Caco-2 (cell line): ENCODE results near the gene SLC16A3. TPM values are rescaled to one million over a fixed set of nuclear protein-coding genes. Genes with fewer than 3 reads are reported as not detected.

Source experiments
- BruUV-seq: library from RNA; stranded (reverse); fragments of 400-500 nt; replicated peaks from 2 replicates; lab custom pipeline; 2021; lab: Mats Ljungman, UMichigan
- CTCF ChIA-PET: fragments of 300-600 bp; sonication (Branson Sonifier 250); formaldehyde crosslinking; loops from one replicate; lab custom pipeline; 2022; ENCODE audit warnings: antibody characterized with exemption; lab: Charles Lee
- POLR2A ChIA-PET: fragments of 300-600 bp; sonication (Branson Sonifier 250); formaldehyde crosslinking; loops from one replicate; lab custom pipeline; 2022; ENCODE audit warnings: antibody characterized with exemption; lab: Charles Lee
- DNase-seq, 2 experiments: peaks; one replicate each; pipeline versions ENCODE4 v3.0.0 to v3.0.0-alpha.2; 2020 to 2022
- H3K27me3 ChIP-seq: replicated peaks from 2 replicates; pipeline ENCODE4 v1.6.0; 2011; ENCODE audit warnings: low read length; ENCODE audit not compliant: control insufficient read depth, insufficient read depth
- H3K36me3 ChIP-seq: 2 replicates; pipeline ENCODE4 v1.5.1; 2011; ENCODE audit warnings: low read length; ENCODE audit not compliant: control insufficient read depth, insufficient read depth
- H3K4me1 ChIP-seq: fragments of 250-450 bp; sonication (Bioruptor Pico); 2 replicates; pipeline ENCODE4 v1.5.1; 2020; ENCODE audit warnings: mild to moderate bottlenecking
- H3K4me3 ChIP-seq: 2 replicates; pipeline ENCODE4 v1.5.1; 2011; ENCODE audit warnings: low read depth, mild to moderate bottlenecking, control low read depth, low read length
- H3K9me3 ChIP-seq: fragments of 250-450 bp; sonication (Bioruptor Pico); 2 replicates; pipeline ENCODE4 v1.5.1; 2020; ENCODE audit warnings: mild to moderate bottlenecking, moderate library complexity
- H3K27ac Mint-ChIP-seq: one replicate; pipeline ENCODE4 v1.8.0; 2022; ENCODE audit warnings: mixed read lengths; ENCODE audit not compliant: unreplicated experiment
- H3K27me3 Mint-ChIP-seq: one replicate; pipeline ENCODE4 v1.8.0; 2022; ENCODE audit warnings: mixed read lengths; ENCODE audit not compliant: insufficient read depth, unreplicated experiment
- H3K36me3 Mint-ChIP-seq: one replicate; pipeline ENCODE4 v1.8.0; 2022; ENCODE audit warnings: mild to moderate bottlenecking, mixed read lengths; ENCODE audit not compliant: insufficient read depth, unreplicated experiment
- H3K4me1 Mint-ChIP-seq: one replicate; pipeline ENCODE4 v1.8.0; 2022; ENCODE audit warnings: low read depth, mixed read lengths; ENCODE audit not compliant: unreplicated experiment
- H3K4me3 Mint-ChIP-seq: one replicate; pipeline ENCODE4 v1.8.0; 2022; ENCODE audit warnings: mild to moderate bottlenecking, moderate library complexity, mixed read lengths; ENCODE audit not compliant: unreplicated experiment
- H3K9me3 Mint-ChIP-seq: one replicate; pipeline ENCODE4 v1.8.0; 2022; ENCODE audit warnings: mixed read lengths; ENCODE audit not compliant: unreplicated experiment
- intact Hi-C: fragments of 100-400 bp; cut with micrococcal nuclease; formaldehyde crosslinking; loops from one replicate; pipeline ENCODE4 v1.10.0; 2022; ENCODE audit not compliant: unreplicated experiment
- total RNA-seq: library from RNA; stranded (reverse); gene quantifications from 2 replicates; pipeline ENCODE4 v1.2.3, GENCODE V29; 2022
- TF ChIP-seq, protein P1 (sequence below), 2 experiments: fragments of 200-600 bp in 1 of 2; IDR thresholded peaks; 1 replicate in 1 of 2; 2 replicates in 1 of 2; pipeline versions ENCODE4 v1.5.1 to v1.8.0; 2011 to 2022; ENCODE audit warnings: antibody characterized with exemption in 1 of 2, control low read depth in 1 of 2, inconsistent platforms in 1 of 2, low read depth in 1 of 2, low read length in 1 of 2, mild to moderate bottlenecking in 1 of 2, moderate library complexity in 1 of 2; ENCODE audit not compliant: insufficient read depth in 1 of 2, severe bottlenecking in 1 of 2, unreplicated experiment in 1 of 2

The SLC16A3 gene
- total RNA-seq, 1 experiment from 2014 or later: 13.1 TPM

DNA sequence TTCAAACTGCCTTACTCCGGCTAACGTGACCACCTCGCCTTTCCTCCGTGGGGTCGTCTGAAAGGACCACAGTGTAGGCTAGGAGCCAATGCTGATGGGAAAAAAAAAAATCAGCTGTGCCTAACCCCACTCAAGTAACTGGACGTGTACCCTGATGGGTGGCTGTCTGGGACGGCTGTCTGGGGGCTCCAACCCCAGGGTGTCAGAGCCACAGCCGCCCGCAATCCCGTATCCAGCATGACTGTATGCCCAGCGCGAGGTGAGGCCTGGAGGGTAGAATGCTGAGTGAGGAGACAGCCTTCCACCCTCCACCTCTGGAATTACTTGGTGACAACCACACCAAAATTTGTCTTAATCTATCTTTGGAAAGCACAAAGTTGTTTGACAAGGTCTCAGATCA lies 41.8 kb downstream of the SLC16A3 start:
- no peaks in the 10 kb centered on the region for H3K9me3 ChIP-seq
- TF ChIP-seq, protein P1, sequence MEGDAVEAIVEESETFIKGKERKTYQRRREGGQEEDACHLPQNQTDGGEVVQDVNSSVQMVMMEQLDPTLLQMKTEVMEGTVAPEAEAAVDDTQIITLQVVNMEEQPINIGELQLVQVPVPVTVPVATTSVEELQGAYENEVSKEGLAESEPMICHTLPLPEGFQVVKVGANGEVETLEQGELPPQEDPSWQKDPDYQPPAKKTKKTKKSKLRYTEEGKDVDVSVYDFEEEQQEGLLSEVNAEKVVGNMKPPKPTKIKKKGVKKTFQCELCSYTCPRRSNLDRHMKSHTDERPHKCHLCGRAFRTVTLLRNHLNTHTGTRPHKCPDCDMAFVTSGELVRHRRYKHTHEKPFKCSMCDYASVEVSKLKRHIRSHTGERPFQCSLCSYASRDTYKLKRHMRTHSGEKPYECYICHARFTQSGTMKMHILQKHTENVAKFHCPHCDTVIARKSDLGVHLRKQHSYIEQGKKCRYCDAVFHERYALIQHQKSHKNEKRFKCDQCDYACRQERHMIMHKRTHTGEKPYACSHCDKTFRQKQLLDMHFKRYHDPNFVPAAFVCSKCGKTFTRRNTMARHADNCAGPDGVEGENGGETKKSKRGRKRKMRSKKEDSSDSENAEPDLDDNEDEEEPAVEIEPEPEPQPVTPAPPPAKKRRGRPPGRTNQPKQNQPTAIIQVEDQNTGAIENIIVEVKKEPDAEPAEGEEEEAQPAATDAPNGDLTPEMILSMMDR (IDR thresholded peaks at IDR 0.05; ENCODE audit: insufficient read depth in 1 of 2, low read depth in 1 of 2, low read length in 1 of 2, severe bottlenecking in 1 of 2, unreplicated experiment in 1 of 2): no peak
- H3K4me1 ChIP-seq: peaks cover 70% of the 10 kb centered on the region
- intact Hi-C loops: no loop called here
- no peaks in the 10 kb centered on the region for H3K27me3 Mint-ChIP-seq
- BruUV-seq: no TSS peak
- H3K4me3 ChIP-seq: no peak overlapping the region
- peak overlapping the region; percentile 20 for H3K4me3 Mint-ChIP-seq
- H3K36me3 ChIP-seq: peaks cover 5% of the 10 kb centered on the region; the same call in 1 of the 2 replicates
- H3K9me3 Mint-ChIP-seq: no peaks in the 10 kb centered on the region
- H3K27ac Mint-ChIP-seq: peak overlapping the region; percentile 53
- H3K36me3 Mint-ChIP-seq: peaks cover 81% of the 10 kb centered on the region
- CTCF ChIA-PET: interaction anchor here (0.6 kb wide), 1 partner anchor 469 kb away, joined by 6 read pairs; no protein-coding TSS in a partner anchor
- peaks cover 62% of the 10 kb centered on the region for H3K4me1 Mint-ChIP-seq
- POLR2A ChIA-PET: no interaction called here
- DNase-seq: no peak
- H3K27me3 ChIP-seq: no peaks in the 10 kb centered on the region

DNA sequence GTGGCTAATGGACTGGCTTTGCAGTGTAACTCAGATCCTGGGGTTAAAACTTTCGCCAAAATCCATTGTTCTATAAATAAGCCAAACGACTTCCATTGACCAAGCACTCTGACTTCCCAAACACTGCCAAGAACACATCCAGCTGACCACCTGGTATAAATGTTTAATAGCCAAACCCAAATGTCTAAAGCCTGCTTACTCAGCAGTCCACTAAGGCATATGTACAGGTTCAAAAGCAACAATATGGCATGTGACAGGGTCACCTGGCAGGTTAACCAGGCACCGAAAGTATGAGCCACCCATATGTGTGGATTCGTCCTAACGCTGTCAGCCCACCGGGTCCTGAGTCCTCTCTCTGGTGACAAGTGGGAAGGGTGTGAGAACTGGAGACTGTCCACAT lies 42.6 kb downstream of the SLC16A3 start:
- peaks cover 63% of the 10 kb centered on the region for H3K4me1 ChIP-seq
- intact Hi-C loops: no loop called here
- H3K9me3 Mint-ChIP-seq: no peaks in the 10 kb centered on the region
- DNase-seq: no peak
- H3K36me3 Mint-ChIP-seq: peaks cover 73% of the 10 kb centered on the region
- H3K4me3 Mint-ChIP-seq: peak overlapping the region; percentile 29
- ChIA-PET CTCF (interaction anchor here (0.6 kb wide), 1 partner anchor 469 kb away, joined by 6 read pairs; no protein-coding TSS in a partner anchor), POLR2A (no interaction called here)
- no TSS peak for BruUV-seq
- no peaks in the 10 kb centered on the region for H3K9me3 ChIP-seq
- H3K27me3 ChIP-seq: no peaks in the 10 kb centered on the region
- peaks cover 58% of the 10 kb centered on the region for H3K4me1 Mint-ChIP-seq
- no peak overlapping the region for H3K27ac Mint-ChIP-seq
- no peak overlapping the region for H3K4me3 ChIP-seq
- no peaks in the 10 kb centered on the region for H3K27me3 Mint-ChIP-seq
- TF ChIP-seq, protein P1 (IDR thresholded peaks at IDR 0.05; ENCODE audit: insufficient read depth in 1 of 2, low read depth in 1 of 2, low read length in 1 of 2, severe bottlenecking in 1 of 2, unreplicated experiment in 1 of 2): no peak
- peaks cover 5% of the 10 kb centered on the region; the same call in 1 of the 2 replicates for H3K36me3 ChIP-seq

DNA sequence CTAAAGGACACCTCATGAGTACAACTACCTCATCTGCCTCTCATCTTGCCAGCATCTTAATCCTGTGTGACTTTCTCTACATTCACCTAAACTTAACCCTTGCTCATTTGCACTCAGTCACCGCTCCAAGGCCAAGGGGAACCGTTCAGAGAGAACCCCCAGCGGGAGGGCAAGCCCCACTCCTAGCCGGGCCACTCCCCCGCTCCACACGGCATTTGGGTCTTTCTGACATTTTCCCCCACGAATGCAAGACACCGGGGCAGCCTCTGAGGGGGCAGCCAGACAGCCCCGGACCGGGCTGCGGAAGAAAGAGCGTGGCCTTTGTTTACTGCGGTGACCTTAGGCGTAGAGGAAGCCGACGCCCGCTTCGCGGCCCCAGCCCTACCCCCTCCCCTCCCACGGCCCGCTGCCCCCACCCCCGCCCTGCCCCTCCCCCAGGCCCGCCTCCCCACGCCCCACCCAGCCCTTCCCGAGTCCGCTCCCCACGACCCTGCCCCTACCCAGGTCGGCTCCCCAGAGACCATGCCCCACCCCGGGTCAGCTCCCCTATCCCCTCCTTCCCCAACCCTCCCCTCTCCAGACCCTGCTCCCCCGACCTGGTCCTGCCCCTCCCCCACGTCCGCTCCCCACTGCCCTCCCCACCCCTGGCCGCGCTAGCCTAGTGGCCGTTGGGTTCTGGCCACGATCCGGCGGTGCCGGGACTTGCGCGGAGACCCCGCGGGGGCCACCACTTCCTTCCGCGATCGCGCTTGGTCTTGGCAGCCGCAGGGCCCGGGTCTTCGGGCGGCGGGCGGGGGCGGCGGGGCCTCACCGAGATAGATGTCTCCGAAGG lies 43.9 kb downstream of the SLC16A3 start:
- TF ChIP-seq, protein P1 (IDR thresholded peaks at IDR 0.05; ENCODE audit: insufficient read depth in 1 of 2, low read depth in 1 of 2, low read length in 1 of 2, severe bottlenecking in 1 of 2, unreplicated experiment in 1 of 2): no peak
- Mint-ChIP-seq H3K27ac (peak overlapping the region; percentile 98), H3K27me3 (no peaks in the 10 kb centered on the region), H3K9me3 (no peaks in the 10 kb centered on the region), H3K36me3 (peaks cover 60% of the 10 kb centered on the region), H3K4me3 (peak overlapping the region; percentile 75), H3K4me1 (peaks cover 53% of the 10 kb centered on the region)
- POLR2A ChIA-PET: interaction anchor here (0.7 to 1.3 kb wide), 4 partner anchors 18 to 67 kb away, joined by 3 to 9 read pairs (median 6); no protein-coding TSS in a partner anchor
- CTCF ChIA-PET: no interaction called here
- peak in 1 of 2 experiments; percentile 30 for DNase-seq
- Histone ChIP-seq H3K9me3 (no peaks in the 10 kb centered on the region), H3K36me3 (peaks cover 5% of the 10 kb centered on the region; the same call in 1 of the 2 replicates), H3K4me1 (peaks cover 63% of the 10 kb centered on the region), H3K27me3 (no peaks in the 10 kb centered on the region), H3K4me3 (peak overlapping the region; percentile 94)
- BruUV-seq: no TSS peak
- intact Hi-C loops: loop anchor here (2.0 kb wide), 1 partner anchor 16 kb away; no protein-coding TSS in a partner anchor
